Measurements from ENCODE around the gene BRAF.

- TF ChIP-seq, protein P1, sequence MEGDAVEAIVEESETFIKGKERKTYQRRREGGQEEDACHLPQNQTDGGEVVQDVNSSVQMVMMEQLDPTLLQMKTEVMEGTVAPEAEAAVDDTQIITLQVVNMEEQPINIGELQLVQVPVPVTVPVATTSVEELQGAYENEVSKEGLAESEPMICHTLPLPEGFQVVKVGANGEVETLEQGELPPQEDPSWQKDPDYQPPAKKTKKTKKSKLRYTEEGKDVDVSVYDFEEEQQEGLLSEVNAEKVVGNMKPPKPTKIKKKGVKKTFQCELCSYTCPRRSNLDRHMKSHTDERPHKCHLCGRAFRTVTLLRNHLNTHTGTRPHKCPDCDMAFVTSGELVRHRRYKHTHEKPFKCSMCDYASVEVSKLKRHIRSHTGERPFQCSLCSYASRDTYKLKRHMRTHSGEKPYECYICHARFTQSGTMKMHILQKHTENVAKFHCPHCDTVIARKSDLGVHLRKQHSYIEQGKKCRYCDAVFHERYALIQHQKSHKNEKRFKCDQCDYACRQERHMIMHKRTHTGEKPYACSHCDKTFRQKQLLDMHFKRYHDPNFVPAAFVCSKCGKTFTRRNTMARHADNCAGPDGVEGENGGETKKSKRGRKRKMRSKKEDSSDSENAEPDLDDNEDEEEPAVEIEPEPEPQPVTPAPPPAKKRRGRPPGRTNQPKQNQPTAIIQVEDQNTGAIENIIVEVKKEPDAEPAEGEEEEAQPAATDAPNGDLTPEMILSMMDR (IDR thresholded peaks at IDR 0.05; ENCODE audit: poor library complexity), result no peak
- TF ChIP-seq EZH2phosphoT487 (IDR thresholded peaks at IDR 0.05; ENCODE audit: low read depth, severe bottlenecking, unreplicated experiment), result no peak
Measured at GRCh38 chr7:140873434-140873833, 51.3 kb downstream of the BRAF start.
